RWPE1 (cell line): ENCODE data around the gene ALDH1B1.

Experiments
- CTCF ChIA-PET: fragments of 350-600 bp; sonication (Branson Sonifier 250); formaldehyde crosslinking; extraction: SDS; loops from one replicate; lab custom pipeline; 2021; lab: Yijun Ruan, JAX
- POLR2A ChIA-PET: fragments of 400-600 bp; formaldehyde crosslinking; extraction: SDS; loops from one replicate; lab custom pipeline; 2020; ENCODE audit warnings: antibody characterized with exemption; ENCODE audit not compliant: low non-redundant PET; lab: Yijun Ruan, JAX
- DNase-seq: peaks from one replicate; pipeline ENCODE4 v3.0.0; 2012; ENCODE audit warnings: low spot score
- H3K27ac ChIP-seq: fragments of 450-650 bp; 2 replicates; pipeline ENCODE4 v1.5.1; 2017
- CTCF ChIP-seq: fragments of 450-650 bp; conservative IDR thresholded peaks from 2 replicates; pipeline ENCODE4 v1.5.1; 2017; ENCODE audit warnings: low read depth, mild to moderate bottlenecking

The ALDH1B1 gene

GRCh38 chr9:38406476-38407186, 14.1 kb downstream of the ALDH1B1 start:
- no peak for DNase-seq
- ChIA-PET CTCF (no interaction called here), POLR2A (no interaction called here)
- no peak for TF ChIP-seq CTCF
- no peak overlapping the region for H3K27ac ChIP-seq

- CTCF ChIA-PET: no interaction called here
- POLR2A ChIA-PET: interaction anchor here (0.5 kb wide), 1 partner anchor 621 kb away, joined by 4 read pairs; no protein-coding TSS in a partner anchor
- TF ChIP-seq CTCF: no peak
- H3K27ac ChIP-seq: no peak overlapping the region
- DNase-seq: no peak
Measured at GRCh38 chr9:38408719-38409118, 16.2 kb downstream of the ALDH1B1 start.

- ChIA-PET CTCF (interaction anchor here (0.5 to 1.4 kb wide), 2 partner anchors 20 to 577 kb away, joined by 5 to 6 read pairs; no protein-coding TSS in a partner anchor), POLR2A (no interaction called here)
- no peak for TF ChIP-seq CTCF
- DNase-seq: no peak
- H3K27ac ChIP-seq: no peak overlapping the region
Measured at GRCh38 chr9:38412751-38413150, 20.2 kb downstream of the ALDH1B1 start.

GRCh38 chr9:38413283-38413682, 20.8 kb downstream of the ALDH1B1 start:
- POLR2A ChIA-PET: no interaction called here
- H3K27ac ChIP-seq: no peak overlapping the region
- TF ChIP-seq CTCF: no peak
- DNase-seq: no peak
- CTCF ChIA-PET: interaction anchor here (0.5 kb wide), 1 partner anchor 578 kb away, joined by 5 read pairs; no protein-coding TSS in a partner anchor

GRCh38 chr9:38414040-38414723, 21.7 kb downstream of the ALDH1B1 start:
- no peak for TF ChIP-seq CTCF
- CTCF ChIA-PET: no interaction called here
- no peak overlapping the region for H3K27ac ChIP-seq
- POLR2A ChIA-PET: no interaction called here
- no peak for DNase-seq

GRCh38 chr9:38415856-38416255, 23.4 kb downstream of the ALDH1B1 start:
- no peak for DNase-seq
- CTCF ChIA-PET: interaction anchor here (0.6 kb wide), 2 partner anchors 12 to 134 kb away, joined by 3 read pairs; no protein-coding TSS in a partner anchor
- TF ChIP-seq CTCF: no peak
- H3K27ac ChIP-seq: no peak overlapping the region
- POLR2A ChIA-PET: no interaction called here
